PC-9 (cell line): ENCODE measurements around the gene TEC. TPM values are rescaled to one million over a fixed set of nuclear protein-coding genes. Genes with fewer than 3 reads are reported as not detected.

ENCODE experiments used
- BruUV-seq: library from RNA; stranded (reverse); fragments of 400-500 nt; replicated peaks from 2 replicates; lab custom pipeline; 2021; lab: Mats Ljungman, UMichigan
- CTCF ChIA-PET: fragments of 300-600 bp; sonication (Branson Sonifier 250); formaldehyde crosslinking; loops from one replicate; lab custom pipeline; 2022; ENCODE audit warnings: antibody characterized with exemption; lab: Charles Lee
- POLR2A ChIA-PET: fragments of 300-600 bp; sonication (Branson Sonifier 250); formaldehyde crosslinking; loops from one replicate; lab custom pipeline; 2022; ENCODE audit warnings: antibody characterized with exemption; ENCODE audit not compliant: unreplicated experiment; lab: Charles Lee
- DNase-seq, 2 experiments: peaks; one replicate each; pipeline versions ENCODE4 v3.0.0 to v3.0.0-alpha.2; 2015 to 2022; ENCODE audit warnings: mixed read lengths in 1 of 2
- H2AFZ ChIP-seq: fragments of 200-600 bp; sonication (generic); 2 replicates; pipeline ENCODE4 v1.8.1; 2017; ENCODE audit warnings: antibody characterized with exemption
- H3F3A ChIP-seq: fragments of 200-600 bp; sonication (generic); 2 replicates; pipeline ENCODE4 v1.8.1; 2017; ENCODE audit warnings: antibody characterized with exemption, mild to moderate bottlenecking, low read depth; ENCODE audit not compliant: insufficient read depth
- H3K27ac ChIP-seq: fragments of 200-600 bp; sonication (generic); 2 replicates; pipeline ENCODE4 v1.6.1; 2016; ENCODE audit warnings: mixed run types
- H3K27me3 ChIP-seq: fragments of 200-600 bp; sonication (generic); 2 replicates; pipeline ENCODE4 v1.6.1; 2016; ENCODE audit warnings: low read depth, mixed run types; ENCODE audit not compliant: insufficient read depth
- H3K36me3 ChIP-seq: fragments of 200-600 bp; sonication (generic); 2 replicates; pipeline ENCODE4 v1.6.1; 2016; ENCODE audit warnings: low read depth, mixed run types
- H3K4me1 ChIP-seq: fragments of 200-600 bp; sonication (generic); replicated peaks from 2 replicates; pipeline ENCODE4 v1.6.1; 2016; ENCODE audit warnings: mixed run types; ENCODE audit not compliant: insufficient read depth
- H3K4me2 ChIP-seq: fragments of 200-600 bp; sonication (generic); 2 replicates; pipeline ENCODE4 v1.6.1; 2017; ENCODE audit warnings: mixed run types
- H3K4me3 ChIP-seq: fragments of 200-600 bp; sonication (generic); 2 replicates; pipeline ENCODE4 v1.6.1; 2016; ENCODE audit warnings: mixed run types
- H3K79me2 ChIP-seq: fragments of 200-600 bp; sonication (generic); 2 replicates; pipeline ENCODE4 v1.6.1; 2017; ENCODE audit warnings: low read depth, mixed run types
- H3K9me2 ChIP-seq: fragments of 200-600 bp; sonication (generic); 2 replicates; pipeline ENCODE4 v1.8.1; 2017; ENCODE audit warnings: mild to moderate bottlenecking; ENCODE audit not compliant: insufficient read depth
- H3K9me3 ChIP-seq: fragments of 200-600 bp; sonication (generic); 2 replicates; pipeline ENCODE4 v1.8.1; 2016; ENCODE audit warnings: low read depth; ENCODE audit not compliant: insufficient read depth
- H4K20me1 ChIP-seq: fragments of 200-600 bp; sonication (generic); 2 replicates; pipeline ENCODE4 v1.8.1; 2017; ENCODE audit not compliant: insufficient read depth
- EZH2 ChIP-seq: fragments of 200-600 bp; sonication (generic); IDR thresholded peaks from 2 replicates; pipeline ENCODE4 v1.8.0; 2017; ENCODE audit warnings: antibody characterized with exemption, low read depth
- intact Hi-C: fragments of 100-400 bp; cut with micrococcal nuclease; formaldehyde crosslinking; loops from one replicate; pipeline ENCODE4 v1.10.0; 2022; ENCODE audit not compliant: unreplicated experiment
- total RNA-seq: library from RNA; stranded (reverse); gene quantifications from 2 replicates; pipeline ENCODE4 v1.2.3, GENCODE V29; 2021
- TF ChIP-seq, protein P1 (sequence below): fragments of 200-600 bp; sonication (generic); conservative IDR thresholded peaks from 2 replicates; pipeline ENCODE4 v1.6.1; 2017; ENCODE audit warnings: mixed run types, antibody characterized with exemption, mild to moderate bottlenecking, moderate library complexity

TEC gene
- total RNA-seq, 1 experiment from 2014 or later = 6.2 TPM

DNA sequence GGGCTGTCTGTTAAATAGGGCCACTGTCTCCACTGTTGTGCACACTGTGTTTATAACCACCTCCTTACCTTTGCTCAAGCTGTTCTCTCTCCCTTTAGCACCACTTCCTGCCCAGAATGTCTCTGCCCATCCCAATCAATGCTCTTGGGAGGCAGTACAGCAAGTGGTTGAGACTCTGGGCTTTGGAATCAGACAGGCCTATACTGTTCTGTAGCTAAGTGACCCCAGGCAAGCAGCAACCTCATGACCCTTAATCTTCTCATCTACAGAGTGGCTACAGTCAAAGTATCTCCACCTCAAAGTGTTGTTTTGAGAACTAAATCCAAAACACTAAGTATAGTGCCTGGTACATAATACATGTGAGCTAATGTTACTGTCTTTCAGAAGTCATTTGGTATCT lies 131.8 kb downstream of the TEC start:
- no peaks in the 10 kb centered on the region for H3K27me3 ChIP-seq
- no peak overlapping the region for H3K4me3 ChIP-seq
- H3K9me2 ChIP-seq = no peaks in the 10 kb centered on the region
- H4K20me1 ChIP-seq = no peaks in the 10 kb centered on the region
- H2AFZ ChIP-seq = no peak overlapping the region
- H3K4me2 ChIP-seq = no peak overlapping the region
- CTCF ChIA-PET = no interaction called here
- no peaks in the 10 kb centered on the region for H3F3A ChIP-seq
- no peaks in the 10 kb centered on the region for H3K9me3 ChIP-seq
- H3K27ac ChIP-seq = no peak overlapping the region
- H3K36me3 ChIP-seq = 0 out of 2 replicates have a peak, but pooled peaks cover 11% of the 10 kb centered on the region
- intact Hi-C loops = no loop called here
- no peak for TF ChIP-seq EZH2
- TF ChIP-seq, protein P1, sequence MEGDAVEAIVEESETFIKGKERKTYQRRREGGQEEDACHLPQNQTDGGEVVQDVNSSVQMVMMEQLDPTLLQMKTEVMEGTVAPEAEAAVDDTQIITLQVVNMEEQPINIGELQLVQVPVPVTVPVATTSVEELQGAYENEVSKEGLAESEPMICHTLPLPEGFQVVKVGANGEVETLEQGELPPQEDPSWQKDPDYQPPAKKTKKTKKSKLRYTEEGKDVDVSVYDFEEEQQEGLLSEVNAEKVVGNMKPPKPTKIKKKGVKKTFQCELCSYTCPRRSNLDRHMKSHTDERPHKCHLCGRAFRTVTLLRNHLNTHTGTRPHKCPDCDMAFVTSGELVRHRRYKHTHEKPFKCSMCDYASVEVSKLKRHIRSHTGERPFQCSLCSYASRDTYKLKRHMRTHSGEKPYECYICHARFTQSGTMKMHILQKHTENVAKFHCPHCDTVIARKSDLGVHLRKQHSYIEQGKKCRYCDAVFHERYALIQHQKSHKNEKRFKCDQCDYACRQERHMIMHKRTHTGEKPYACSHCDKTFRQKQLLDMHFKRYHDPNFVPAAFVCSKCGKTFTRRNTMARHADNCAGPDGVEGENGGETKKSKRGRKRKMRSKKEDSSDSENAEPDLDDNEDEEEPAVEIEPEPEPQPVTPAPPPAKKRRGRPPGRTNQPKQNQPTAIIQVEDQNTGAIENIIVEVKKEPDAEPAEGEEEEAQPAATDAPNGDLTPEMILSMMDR = no peak
- peaks cover 6% of the 10 kb centered on the region; the same call in 1 of the 2 replicates for H3K4me1 ChIP-seq
- POLR2A ChIA-PET = no interaction called here
- no TSS peak for BruUV-seq
- no peak for DNase-seq
- H3K79me2 ChIP-seq = no peaks in the 10 kb centered on the region

DNA sequence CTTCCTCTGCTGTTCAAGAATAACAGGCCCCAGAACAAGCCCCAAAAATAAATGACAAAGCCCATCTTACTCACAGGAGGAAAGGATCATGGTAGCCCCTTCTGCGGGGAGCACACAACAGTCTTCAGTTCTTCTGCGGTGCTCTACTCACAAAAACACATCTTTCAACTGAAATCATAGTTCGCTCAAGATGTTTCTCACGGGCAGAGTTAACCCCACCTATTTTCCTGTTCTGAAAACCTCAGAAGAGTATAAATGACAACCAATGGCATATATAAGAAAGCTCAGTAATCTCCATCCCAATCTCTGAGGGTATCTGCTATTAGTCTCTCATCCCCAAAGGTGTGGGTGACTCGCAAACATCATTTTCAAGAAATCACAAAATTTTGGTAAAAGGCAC lies 135.6 kb downstream of the TEC start, which contains the start of gene TXK:
Gene TXK, minus strand, starts transcription at position 170 of the 400 bp plus-strand sequence. Its CDS starts 80 bp downstream, at position 90.
- H3K27me3 ChIP-seq = no peaks in the 10 kb centered on the region
- no TSS peak for BruUV-seq
- no peaks in the 10 kb centered on the region for H3K79me2 ChIP-seq
- H3K4me1 ChIP-seq = peaks cover 32% of the 10 kb centered on the region
- no peak within 1 kb of the TSS for H3K4me3 ChIP-seq
- H3K27ac ChIP-seq = no peak within 1 kb of the TSS
- no peak within 1 kb of the TSS for H2AFZ ChIP-seq
- CTCF ChIA-PET = no interaction called here
- H3K4me2 ChIP-seq = no peak within 1 kb of the TSS
- intact Hi-C loops = no loop called here
- 0 out of 2 replicates have a peak, but pooled peaks cover 11% of the 10 kb centered on the region for H3K36me3 ChIP-seq
- H3K9me3 ChIP-seq = no peaks in the 10 kb centered on the region
- H3K9me2 ChIP-seq = no peaks in the 10 kb centered on the region
- TF ChIP-seq, protein P1 = no peak
- TF ChIP-seq EZH2 = no peak
- no peak for DNase-seq
- H3F3A ChIP-seq = peaks cover 3% of the 10 kb centered on the region
- POLR2A ChIA-PET = no interaction called here
- H4K20me1 ChIP-seq = no peaks in the 10 kb centered on the region

DNA sequence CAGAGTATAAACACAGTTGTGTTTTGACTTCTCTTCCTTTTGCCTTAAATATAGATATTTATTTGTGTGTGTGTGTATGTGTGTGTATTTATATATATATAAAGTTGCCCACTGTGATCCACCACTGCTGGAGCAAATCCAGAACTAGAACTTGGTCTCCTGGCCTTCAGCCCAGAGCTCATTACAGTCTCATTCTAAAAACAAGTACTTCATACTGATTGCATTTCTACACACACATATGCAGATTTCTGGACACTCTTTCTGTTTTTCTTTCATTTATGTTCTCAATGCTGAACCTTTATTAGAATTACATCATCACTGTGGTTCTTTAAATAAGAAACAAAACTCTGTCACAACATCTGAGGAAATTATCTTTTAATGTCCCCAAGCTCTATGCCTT lies 136.0 kb downstream of the TEC start:
- no peak overlapping the region for H3K4me3 ChIP-seq
- H3F3A ChIP-seq = peaks cover 7% of the 10 kb centered on the region
- H3K4me1 ChIP-seq = peaks cover 37% of the 10 kb centered on the region
- no TSS peak for BruUV-seq
- H3K9me3 ChIP-seq = no peaks in the 10 kb centered on the region
- no peak overlapping the region for H2AFZ ChIP-seq
- POLR2A ChIA-PET = no interaction called here
- H3K36me3 ChIP-seq = 0 out of 2 replicates have a peak, but pooled peaks cover 11% of the 10 kb centered on the region
- no peak for DNase-seq
- H3K4me2 ChIP-seq = no peak overlapping the region
- TF ChIP-seq, protein P1 = no peak
- no peak for TF ChIP-seq EZH2
- no peak overlapping the region for H3K27ac ChIP-seq
- intact Hi-C loops = no loop called here
- no peaks in the 10 kb centered on the region for H3K27me3 ChIP-seq
- no peaks in the 10 kb centered on the region for H3K79me2 ChIP-seq
- CTCF ChIA-PET = no interaction called here
- H3K9me2 ChIP-seq = no peaks in the 10 kb centered on the region
- H4K20me1 ChIP-seq = no peaks in the 10 kb centered on the region
